Spleen (tissue), 11 donors: Measurements from ENCODE around the gene TNFRSF1B. TPM values are rescaled to one million over a fixed set of nuclear protein-coding genes. Genes with fewer than 3 reads are reported as not detected.

ENCODE experiments used
- DNase-seq: peaks from one replicate; pipeline ENCODE4 v3.0.0-alpha.2; 2020
- H3K27ac ChIP-seq, 8 donors: fragments of 200-600 bp; sonication (generic) in 7 of 8; 1 replicate in 4 of 8; 2 replicates in 4 of 8; pipeline versions ENCODE4 v1.5.0 to v1.8.0; 2016 to 2021; ENCODE audit warnings: inconsistent platforms in 4 of 8, mild to moderate bottlenecking in 4 of 8, moderate library complexity in 1 of 8
- H3K27me3 ChIP-seq, 7 donors: fragments of 200-600 bp; sonication (generic) in 6 of 7; replicated peaks in 1 of 7; 1 replicate in 4 of 7; 2 replicates in 3 of 7; pipeline versions ENCODE4 v1.5.0 to v1.8.0; 2016 to 2021; ENCODE audit warnings: inconsistent platforms in 3 of 7, mild to moderate bottlenecking in 1 of 7
- H3K36me3 ChIP-seq, 6 donors: fragments of 200-600 bp; sonication (generic) in 5 of 6; 1 replicate in 4 of 6; 2 replicates in 2 of 6; pipeline versions ENCODE4 v1.5.0 to v1.8.0; 2016 to 2021; ENCODE audit warnings: inconsistent platforms in 2 of 6
- H3K4me1 ChIP-seq, 6 donors: fragments of 200-600 bp; sonication (generic) in 5 of 6; 1 replicate in 3 of 6; 2 replicates in 3 of 6; pipeline versions ENCODE4 v1.5.0 to v1.8.0; 2016 to 2021; ENCODE audit warnings: inconsistent platforms in 3 of 6
- H3K4me3 ChIP-seq, 8 donors: fragments of 200-600 bp; sonication (generic) in 7 of 8; 1 replicate in 4 of 8; 2 replicates in 4 of 8; pipeline versions ENCODE4 v1.5.0 to v1.8.0; 2016 to 2021; ENCODE audit warnings: inconsistent platforms in 4 of 8, mild to moderate bottlenecking in 4 of 8, moderate library complexity in 2 of 8
- H3K9me3 ChIP-seq, 8 donors: fragments of 200-600 bp; sonication (generic) in 7 of 8; 1 replicate in 4 of 8; 2 replicates in 4 of 8; pipeline versions ENCODE4 v1.5.0 to v1.8.0; 2016 to 2021; ENCODE audit warnings: inconsistent platforms in 4 of 8
- CTCF ChIP-seq, 11 experiments: fragments of 200-600 bp in 7 of 11; fragments of 450-650 bp in 4 of 11; sonication (generic) in 4 of 11; IDR thresholded peaks in 8 of 11; conservative IDR thresholded peaks in 3 of 11; 1 replicate in 7 of 11; 2 replicates in 4 of 11; pipeline versions ENCODE4 v1.4.0 to v1.8.0; 2016 to 2021; ENCODE audit warnings: antibody characterized with exemption in 11 of 11, inconsistent platforms in 4 of 11, mild to moderate bottlenecking in 1 of 11
- POLR2A ChIP-seq, 3 donors: fragments of 450-650 bp; IDR thresholded peaks; one replicate each; pipeline ENCODE4 v1.5.1; 2017; ENCODE audit warnings: antibody characterized with exemption in 3 of 3, mild to moderate bottlenecking in 1 of 3
- POLR2AphosphoS5 ChIP-seq, 3 donors: sonication (generic); formaldehyde crosslinking; IDR thresholded peaks; one replicate each; pipeline ENCODE4 v1.5.1; 2017; ENCODE audit warnings: antibody characterized with exemption in 3 of 3
- WGBS, 5 donors: extraction: QIAGEN DNeasy Blood & Tissue Kit in 3 of 5; methylation state at CpG; one replicate each; pipeline versions ENCODE4 v1.1.5 to v1.1.7; 2013 to 2018; 5-methylcytosine and 5-hydroxymethylcytosine counted together
- intact Hi-C: fragments of 100-400 bp; cut with DNase I; formaldehyde crosslinking; loops from one replicate; pipeline ENCODE4 v1.15.0; 2023; ENCODE audit warnings: low total_unique reads
- microRNA-seq, 3 donors: library from miRNA; unstranded; fragments of <30 nt; microRNA quantifications; one replicate each; pipeline versions ENCODE4 to v1.1.0, GENCODE V29; 2019 to 2020
- polyA plus RNA-seq, 3 donors: library from polyadenylated mRNA; stranded (reverse); fragments of 200-250 nt; gene quantifications; one replicate each; pipeline ENCODE4 v1.2.1, GENCODE V29; 2013
- small RNA-seq, 4 donors: library from RNA; depleted of rRNA; stranded (forward); fragments of <200 nt; gene quantifications; one replicate each; pipeline ENCODE3, GENCODE V24; 2016
- total RNA-seq, 7 donors: library from RNA; depleted of rRNA in 3 of 7; stranded (reverse); fragments of >200 nt in 3 of 7; fragmentation: NEBNext Ultra II Directional in 4 of 7; extraction: Animal tissue kit (Norgen Biotek cat#: 25700) in 4 of 7; gene quantifications; one replicate each; pipeline versions ENCODE4 v1.1.0 to v1.2.1, GENCODE V29; 2016 to 2021
- donor health status: healthy with polysubstance abuse.
- donor health status: DM: no; HTN: no; CAD: no; lungs with moderate emphysema.
- donor health status: DM: no; HTN: no; CAD: no.
- donor health status: Bipolar disorder and iron deficiency.
- donor health status: healthy.
- donor health status: DM: no; HTN: no; CAD: no.
- donor health status: DM: yes; HTN: yes; CAD: no.

TNFRSF1B gene
- total and polyA plus RNA-seq, 10 donors = 28.5 to 233 (median 167) TPM

GRCh38 chr1:12249748-12250147, 83.0 kb downstream of the TNFRSF1B start:
- Histone ChIP-seq H3K27ac (no peak overlapping the region), H3K9me3 (no peaks in the 10 kb centered on the region), H3K36me3 (peaks cover 10 to 100% (median 88%) of the 10 kb centered on the region in 6 donors), H3K4me1 (no peaks in the 10 kb centered on the region), H3K27me3 (no peaks in the 10 kb centered on the region), H3K4me3 (no peak overlapping the region)
- no peak for DNase-seq
- intact Hi-C loops = no loop called here
- TF ChIP-seq POLR2AphosphoS5 (IDR thresholded peaks at IDR 0.05) (no peak), CTCF (IDR thresholded peaks at IDR 0.05 in 8 of 11, conservative IDR thresholded peaks at IDR 0.05 in 3 of 11) (no peak), POLR2A (IDR thresholded peaks at IDR 0.05) (no peak)
- 87 to 93% (median 89%) methylated on average over 6 of the region's 6 CpGs for WGBS, 5 donors

- Histone ChIP-seq H3K27me3 (no peaks in the 10 kb centered on the region), H3K4me1 (no peaks in the 10 kb centered on the region), H3K9me3 (no peaks in the 10 kb centered on the region), H3K36me3 (peaks cover 10 to 100% (median 85%) of the 10 kb centered on the region in 6 donors), H3K4me3 (no peak overlapping the region), H3K27ac (no peak overlapping the region)
- intact Hi-C loops = no loop called here
- no peak for DNase-seq
- WGBS, 5 donors = 82 to 93% (median 88%) methylated on average over 5 of the region's 5 CpGs
- TF ChIP-seq CTCF (IDR thresholded peaks at IDR 0.05 in 8 of 11, conservative IDR thresholded peaks at IDR 0.05 in 3 of 11) (no peak), POLR2AphosphoS5 (IDR thresholded peaks at IDR 0.05) (no peak), POLR2A (IDR thresholded peaks at IDR 0.05) (no peak)
Measured at GRCh38 chr1:12251442-12251841, 84.7 kb downstream of the TNFRSF1B start.

- no peak for DNase-seq
- H3K27ac ChIP-seq = no peak overlapping the region
- H3K36me3 ChIP-seq = peaks cover 0 to 100% (median 88%) of the 10 kb centered on the region in 6 donors
- no peaks in the 10 kb centered on the region for H3K27me3 ChIP-seq
- no peaks in the 10 kb centered on the region for H3K9me3 ChIP-seq
- intact Hi-C loops = no loop called here
- H3K4me3 ChIP-seq = no peak overlapping the region
- no peaks in the 10 kb centered on the region for H3K4me1 ChIP-seq
- WGBS, 5 donors = 92 to 100% (median 96%) methylated on average over 2 of the region's 2 CpGs
- TF ChIP-seq POLR2A (IDR thresholded peaks at IDR 0.05) (no peak), POLR2AphosphoS5 (IDR thresholded peaks at IDR 0.05) (no peak), CTCF (IDR thresholded peaks at IDR 0.05 in 8 of 11, conservative IDR thresholded peaks at IDR 0.05 in 3 of 11) (no peak)
Measured at GRCh38 chr1:12255913-12256312, 89.1 kb downstream of the TNFRSF1B start.

GRCh38 chr1:12258272-12258671, 91.5 kb downstream of the TNFRSF1B start:
- Histone ChIP-seq H3K27ac (no peak overlapping the region), H3K27me3 (no peaks in the 10 kb centered on the region), H3K36me3 (peaks cover 6 to 100% (median 90%) of the 10 kb centered on the region in 6 donors), H3K4me3 (no peak overlapping the region), H3K4me1 (no peaks in the 10 kb centered on the region), H3K9me3 (no peaks in the 10 kb centered on the region)
- intact Hi-C loops = no loop called here
- TF ChIP-seq POLR2AphosphoS5 (IDR thresholded peaks at IDR 0.05) (no peak), CTCF (IDR thresholded peaks at IDR 0.05 in 8 of 11, conservative IDR thresholded peaks at IDR 0.05 in 3 of 11) (no peak), POLR2A (IDR thresholded peaks at IDR 0.05) (no peak)
- 91 to 93% (median 92%) methylated on average over 7 of the region's 7 CpGs for WGBS, 5 donors
- DNase-seq = no peak

Small RNA genes within 50 kb of the gene (microRNA-seq; reads per million reads assigned to microRNA genes)
- 4.9 to 9.0 (median 7.1) reads per million in 3 donors for gene MIR4632
- 4.3 to 13.0 (median 5.4) reads per million in 3 donors for gene MIR7846

Small RNA genes within 50 kb of the gene (small RNA-seq; reads per million reads assigned to genes)
- gene MIR4632 (0 to 0.96 (median 0) reads per million in 4 donors), gene RF00156 (0 reads per million in 4 donors)

Other genes with a start within 250 kb of the TNFRSF1B start
- 10 to 100 TPM; 39.0 to 93.0 (median 45.8) TPM for gene KIAA2013, start 240.6 kb upstream of the TNFRSF1B start, total RNA-seq
- gene KIAA2013, start 240.6 kb upstream of the TNFRSF1B start, polyA plus RNA-seq = 10 to 100 TPM; 20.7 to 36.2 (median 26.5) TPM
- 10 to 100 TPM; 40.0 to 53.4 (median 46.4) TPM for gene PLOD1, start 232.3 kb upstream of the TNFRSF1B start, total RNA-seq
- 10 to 100 TPM; 11.6 to 19.7 (median 14.5) TPM for gene PLOD1, start 232.3 kb upstream of the TNFRSF1B start, polyA plus RNA-seq
- 10 to 100 TPM; 47.3 to 69.6 (median 62.9) TPM for gene MFN2, start 186.5 kb upstream of the TNFRSF1B start, total RNA-seq
- gene MFN2, start 186.5 kb upstream of the TNFRSF1B start, polyA plus RNA-seq = 10 to 100 TPM; 14.8 to 28.1 (median 16.2) TPM
- 10 to 100 TPM; 33.2 to 65.5 (median 46.5) TPM for gene MIIP, start 147.5 kb upstream of the TNFRSF1B start, total RNA-seq
- 100 to 1,000 TPM in 1 of 3 donors, 10 to 100 TPM in 2; 38.0 to 109 (median 97.2) TPM for gene MIIP, start 147.5 kb upstream of the TNFRSF1B start, polyA plus RNA-seq
- 1 to 10 TPM; 1.3 to 7.6 (median 2.2) TPM for gene TNFRSF8, start 103.7 kb upstream of the TNFRSF1B start, total RNA-seq
- 1 to 10 TPM; 1.7 to 2.0 (median 1.9) TPM for gene TNFRSF8, start 103.7 kb upstream of the TNFRSF1B start, polyA plus RNA-seq
- gene VPS13D, start 63.0 kb downstream of the TNFRSF1B start, total RNA-seq = 100 to 1,000 TPM in 1 of 7 donors, 10 to 100 TPM in 6; 70.3 to 108 (median 93.7) TPM
- gene VPS13D, start 63.0 kb downstream of the TNFRSF1B start, polyA plus RNA-seq = 10 to 100 TPM; 10.1 to 15.3 (median 10.5) TPM